LNCAP (cell line): Measurements from ENCODE around the gene RLBP1.

Source experiments
- TF ChIP-seq, protein P1 (sequence below): fragments of 450-650 bp; IDR thresholded peaks from 2 replicates; pipeline ENCODE4 v1.5.1; 2017; ENCODE audit warnings: mild to moderate bottlenecking

The RLBP1 gene

GRCh38 chr15:89201465-89202005 lies 19.8 kb downstream of the RLBP1 start:
- TF ChIP-seq, protein P1, sequence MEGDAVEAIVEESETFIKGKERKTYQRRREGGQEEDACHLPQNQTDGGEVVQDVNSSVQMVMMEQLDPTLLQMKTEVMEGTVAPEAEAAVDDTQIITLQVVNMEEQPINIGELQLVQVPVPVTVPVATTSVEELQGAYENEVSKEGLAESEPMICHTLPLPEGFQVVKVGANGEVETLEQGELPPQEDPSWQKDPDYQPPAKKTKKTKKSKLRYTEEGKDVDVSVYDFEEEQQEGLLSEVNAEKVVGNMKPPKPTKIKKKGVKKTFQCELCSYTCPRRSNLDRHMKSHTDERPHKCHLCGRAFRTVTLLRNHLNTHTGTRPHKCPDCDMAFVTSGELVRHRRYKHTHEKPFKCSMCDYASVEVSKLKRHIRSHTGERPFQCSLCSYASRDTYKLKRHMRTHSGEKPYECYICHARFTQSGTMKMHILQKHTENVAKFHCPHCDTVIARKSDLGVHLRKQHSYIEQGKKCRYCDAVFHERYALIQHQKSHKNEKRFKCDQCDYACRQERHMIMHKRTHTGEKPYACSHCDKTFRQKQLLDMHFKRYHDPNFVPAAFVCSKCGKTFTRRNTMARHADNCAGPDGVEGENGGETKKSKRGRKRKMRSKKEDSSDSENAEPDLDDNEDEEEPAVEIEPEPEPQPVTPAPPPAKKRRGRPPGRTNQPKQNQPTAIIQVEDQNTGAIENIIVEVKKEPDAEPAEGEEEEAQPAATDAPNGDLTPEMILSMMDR, result no peak

DNA sequence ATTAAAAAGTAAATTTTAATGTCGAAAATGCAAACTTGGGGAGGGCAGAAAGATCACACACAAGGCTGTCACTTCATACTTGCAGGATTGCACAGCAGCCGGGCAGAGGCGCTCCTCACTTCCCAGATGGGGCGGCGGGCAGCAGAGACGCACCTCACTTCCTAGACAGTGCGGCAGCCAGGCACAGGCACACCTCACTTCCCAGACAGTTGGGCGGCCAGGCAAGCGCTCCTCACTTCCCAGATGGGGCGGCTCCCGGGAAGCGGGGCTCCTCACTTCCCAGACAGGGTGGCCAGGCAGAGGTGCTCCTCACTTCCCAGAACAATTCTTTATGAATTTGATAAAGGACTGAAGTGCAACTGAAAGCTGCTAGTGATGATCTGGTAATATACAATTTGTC lies 21.2 kb downstream of the RLBP1 start:
- TF ChIP-seq, protein P1, result no peak

DNA sequence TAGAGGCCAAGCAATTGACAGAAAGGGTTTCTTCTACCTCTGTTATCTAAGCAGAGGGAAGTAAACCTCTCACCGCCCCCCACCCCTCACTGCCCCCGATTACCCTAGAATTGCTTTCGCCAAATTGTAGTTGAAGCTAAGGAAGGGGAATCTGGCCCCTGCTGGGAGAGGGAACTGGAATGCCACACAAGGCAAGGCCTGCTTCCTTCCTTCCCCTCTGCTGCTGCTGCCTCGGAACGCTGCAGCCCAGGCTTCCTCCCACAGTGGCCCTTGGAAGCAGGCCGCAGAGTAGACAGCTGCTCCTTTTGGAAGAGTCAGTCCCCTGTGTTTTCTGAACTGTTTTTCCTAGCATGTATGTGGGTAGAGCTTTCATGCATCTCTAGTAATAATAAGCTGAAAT lies 21.6 kb downstream of the RLBP1 start:
- TF ChIP-seq, protein P1, result no peak

DNA sequence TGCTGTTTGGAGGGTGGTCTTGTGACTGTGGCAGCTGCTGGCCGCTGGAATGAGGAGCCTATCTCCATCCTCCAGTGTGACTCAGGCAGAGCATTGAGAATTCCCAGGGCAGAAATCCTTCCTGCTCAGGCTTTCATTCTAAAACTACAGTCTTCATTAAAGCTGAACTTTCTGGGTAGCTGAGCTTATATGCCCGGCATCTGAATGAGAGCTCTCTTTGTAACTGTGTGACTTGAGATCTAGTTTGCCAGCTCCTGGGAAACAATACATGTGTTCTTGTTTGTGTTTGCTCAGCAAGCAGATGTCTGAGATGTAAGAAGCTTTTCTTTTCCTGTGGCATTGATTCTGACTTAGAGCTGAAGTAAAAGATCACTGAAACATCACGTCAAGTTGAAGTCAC lies 22.4 kb downstream of the RLBP1 start:
- TF ChIP-seq, protein P1, result no peak

- TF ChIP-seq, protein P1, result no peak
These were observed 23.2 kb downstream of the RLBP1 start for GRCh38 chr15:89198196-89198595.

DNA sequence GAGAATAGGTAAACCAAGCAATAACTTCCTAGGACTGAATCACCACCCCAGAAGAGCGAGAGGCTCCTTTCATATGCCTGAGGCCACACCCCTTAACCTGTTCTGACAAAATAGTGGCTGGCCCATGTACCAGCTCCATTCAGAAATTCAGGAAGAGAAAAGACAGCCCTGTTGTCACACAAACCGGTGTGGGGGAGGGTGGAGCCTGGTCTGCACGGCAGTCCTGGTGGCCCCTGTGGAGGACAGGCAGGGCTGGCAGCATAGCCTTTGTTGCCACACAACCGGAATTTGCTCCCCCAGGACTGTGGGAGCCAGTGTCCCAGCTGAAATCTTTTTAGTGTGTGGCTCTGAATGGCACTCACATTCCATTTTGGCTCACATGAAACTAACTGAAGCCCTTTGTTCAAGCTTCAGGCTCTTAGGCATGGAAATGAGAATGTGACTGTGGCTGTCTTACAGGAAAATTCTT lies 23.8 kb downstream of the RLBP1 start:
- TF ChIP-seq, protein P1, result no peak

DNA sequence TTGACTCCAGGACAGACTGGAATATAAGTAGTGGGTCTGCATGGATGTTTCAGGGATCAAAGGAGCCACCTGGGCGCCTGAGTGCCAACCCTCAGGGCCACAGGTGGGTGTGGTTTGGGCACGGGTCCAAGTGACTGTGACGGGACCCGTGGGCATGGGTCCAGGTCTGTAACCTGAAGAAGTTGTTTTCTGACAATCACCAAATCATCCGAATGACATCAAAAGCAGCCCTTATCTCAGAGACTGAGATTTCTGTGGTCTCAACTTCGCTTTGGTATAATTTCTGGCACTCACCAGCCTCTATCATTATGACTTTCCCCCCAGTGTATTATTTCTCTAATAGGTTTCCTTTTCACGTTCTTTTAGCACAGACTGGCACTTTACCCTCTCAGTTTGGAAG lies 24.4 kb downstream of the RLBP1 start:
- TF ChIP-seq, protein P1, result no peak

DNA sequence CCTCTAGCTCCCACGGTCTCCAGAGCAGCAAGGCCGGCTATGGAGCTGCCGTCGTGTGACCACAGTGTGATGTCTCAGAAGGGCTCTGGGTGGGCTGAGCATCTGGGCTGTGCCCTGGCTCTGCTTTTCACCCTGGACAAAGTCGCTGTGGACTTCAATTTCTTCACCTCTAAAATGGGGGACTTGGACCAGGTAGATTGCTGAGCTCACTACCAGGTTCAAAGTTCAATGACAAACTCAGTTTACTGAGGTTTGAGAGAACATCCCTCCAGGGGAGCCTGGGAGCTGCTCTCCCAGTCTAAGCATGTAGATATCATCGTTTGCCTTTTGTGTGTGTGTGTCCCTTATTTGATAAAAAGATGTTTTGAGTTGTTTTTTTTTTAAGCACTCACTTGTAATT lies 25.1 kb downstream of the RLBP1 start:
- TF ChIP-seq, protein P1, result no peak
